Thoracic aorta (tissue), 2 donors: Measurements from ENCODE around the gene HDAC9. TPM values are rescaled to one million over a fixed set of nuclear protein-coding genes. Genes with fewer than 3 reads are reported as not detected.

Experiments
- ATAC-seq: fragments of 150-250 bp; one replicate; pipeline ENCODE4 v1.8.0; 2017; ENCODE audit warnings: low read depth; ENCODE audit not compliant: insufficient number of reproducible peaks, low FRiP score
- DNase-seq: peaks from one replicate; pipeline ENCODE4 v3.0.0-alpha.2; 2020; ENCODE audit warnings: low spot score
- H3K27ac ChIP-seq, 2 donors: fragments of 200-600 bp; sonication (generic); 1 replicate in 1 of 2; 2 replicates in 1 of 2; pipeline ENCODE4 v1.5.1; 2016; ENCODE audit warnings: mild to moderate bottlenecking in 2 of 2, moderate library complexity in 2 of 2
- H3K27me3 ChIP-seq: fragments of 200-600 bp; sonication (generic); replicated peaks from 2 replicates; pipeline ENCODE4 v1.6.0; 2016; ENCODE audit warnings: mild to moderate bottlenecking; ENCODE audit not compliant: insufficient read depth
- H3K36me3 ChIP-seq: fragments of 200-600 bp; sonication (generic); one replicate; pipeline ENCODE4 v1.5.1; 2016
- H3K4me1 ChIP-seq, 2 donors: fragments of 200-600 bp; sonication (generic); 1 replicate in 1 of 2; 2 replicates in 1 of 2; pipeline versions ENCODE4 v1.5.1 to v1.6.0; 2016; ENCODE audit warnings: low read depth in 2 of 2, mild to moderate bottlenecking in 1 of 2; ENCODE audit not compliant: control insufficient read depth in 1 of 2
- H3K4me3 ChIP-seq: fragments of 200-600 bp; sonication (generic); 2 replicates; pipeline ENCODE4 v1.5.1; 2016; ENCODE audit warnings: mild to moderate bottlenecking
- H3K9me3 ChIP-seq: fragments of 200-600 bp; sonication (generic); 2 replicates; pipeline ENCODE4 v1.5.1; 2016
- total RNA-seq, 2 donors: library from RNA; depleted of rRNA; stranded (reverse); fragments of >200 nt; gene quantifications; one replicate each; pipeline versions ENCODE4 v1.1.0 to v1.2.3, GENCODE V29; 2016
- TF ChIP-seq, protein P1 (sequence below): fragments of 200-600 bp; sonication (generic); IDR thresholded peaks from one replicate; pipeline ENCODE4 v1.5.1; 2019; ENCODE audit warnings: antibody characterized with exemption

Gene HDAC9
- total RNA-seq, 2 donors from 2014 or later: 64.1 to 81.6 TPM

DNA sequence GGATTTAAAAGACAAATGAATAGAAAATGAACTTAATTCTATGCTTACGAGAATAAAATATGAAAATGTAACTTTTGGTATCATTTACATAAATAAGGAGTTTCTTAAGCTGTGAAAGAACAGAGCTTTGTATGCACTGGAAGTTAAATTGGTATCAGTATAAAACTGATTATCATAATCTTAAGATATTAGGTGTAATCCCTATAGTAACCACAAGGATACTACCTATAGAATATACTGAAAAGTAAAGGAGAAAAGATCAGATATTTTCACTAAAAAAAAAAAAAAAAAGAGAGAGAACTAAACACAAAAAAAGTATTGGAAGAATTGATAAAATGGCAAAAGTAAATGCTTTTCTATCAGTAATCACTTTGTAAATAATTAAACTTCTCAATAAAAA is 521.8 kb downstream of the HDAC9 start:
- H3K27ac ChIP-seq: no peak overlapping the region

DNA sequence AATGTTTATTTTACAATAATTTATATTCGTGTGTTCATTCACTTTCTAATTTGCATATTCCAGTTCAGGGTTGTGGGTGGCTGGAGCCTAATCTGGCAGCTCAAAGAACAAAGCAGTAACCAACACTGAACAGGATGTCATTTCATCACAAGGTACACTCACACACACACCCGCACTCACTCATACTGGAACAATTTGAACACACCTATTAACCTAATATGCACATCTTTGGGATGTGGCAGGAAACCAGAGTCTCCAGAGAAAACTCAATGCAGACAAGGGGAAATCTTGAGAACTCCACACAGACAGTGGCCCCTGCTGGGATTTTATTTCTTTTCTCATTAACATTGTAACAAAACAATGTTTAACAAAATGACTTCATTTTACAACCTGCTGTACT is 524.5 kb downstream of the HDAC9 start:
- TF ChIP-seq, protein P1, sequence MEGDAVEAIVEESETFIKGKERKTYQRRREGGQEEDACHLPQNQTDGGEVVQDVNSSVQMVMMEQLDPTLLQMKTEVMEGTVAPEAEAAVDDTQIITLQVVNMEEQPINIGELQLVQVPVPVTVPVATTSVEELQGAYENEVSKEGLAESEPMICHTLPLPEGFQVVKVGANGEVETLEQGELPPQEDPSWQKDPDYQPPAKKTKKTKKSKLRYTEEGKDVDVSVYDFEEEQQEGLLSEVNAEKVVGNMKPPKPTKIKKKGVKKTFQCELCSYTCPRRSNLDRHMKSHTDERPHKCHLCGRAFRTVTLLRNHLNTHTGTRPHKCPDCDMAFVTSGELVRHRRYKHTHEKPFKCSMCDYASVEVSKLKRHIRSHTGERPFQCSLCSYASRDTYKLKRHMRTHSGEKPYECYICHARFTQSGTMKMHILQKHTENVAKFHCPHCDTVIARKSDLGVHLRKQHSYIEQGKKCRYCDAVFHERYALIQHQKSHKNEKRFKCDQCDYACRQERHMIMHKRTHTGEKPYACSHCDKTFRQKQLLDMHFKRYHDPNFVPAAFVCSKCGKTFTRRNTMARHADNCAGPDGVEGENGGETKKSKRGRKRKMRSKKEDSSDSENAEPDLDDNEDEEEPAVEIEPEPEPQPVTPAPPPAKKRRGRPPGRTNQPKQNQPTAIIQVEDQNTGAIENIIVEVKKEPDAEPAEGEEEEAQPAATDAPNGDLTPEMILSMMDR: no peak
- DNase-seq: no peak
- Histone ChIP-seq H3K27ac (no peak overlapping the region), H3K9me3 (peaks cover 7% of the 10 kb centered on the region), H3K4me1 (peaks cover 4 to 16% of the 10 kb centered on the region in 2 donors), H3K36me3 (no peaks in the 10 kb centered on the region), H3K4me3 (no peak overlapping the region), H3K27me3 (no peaks in the 10 kb centered on the region)
- ATAC-seq: no peak

More for the DNA sequence above, 521.8 kb downstream of the HDAC9 start:
- no peaks in the 10 kb centered on the region for H3K27me3 ChIP-seq
- H3K36me3 ChIP-seq: no peaks in the 10 kb centered on the region
- peaks cover 0 to 6% of the 10 kb centered on the region in 2 donors for H3K4me1 ChIP-seq
- DNase-seq: no peak
- ATAC-seq: no peak
- H3K4me3 ChIP-seq: no peak overlapping the region
- peaks cover 7% of the 10 kb centered on the region for H3K9me3 ChIP-seq
- TF ChIP-seq, protein P1: no peak

- H3K4me1 ChIP-seq: peaks cover 4 to 15% of the 10 kb centered on the region in 2 donors
- H3K4me3 ChIP-seq: no peak overlapping the region
- H3K27ac ChIP-seq: no peak overlapping the region
- H3K27me3 ChIP-seq: no peaks in the 10 kb centered on the region
- DNase-seq (no peak), ATAC-seq (no peak)
- TF ChIP-seq, protein P1: no peak
- H3K9me3 ChIP-seq: peaks cover 7% of the 10 kb centered on the region
- H3K36me3 ChIP-seq: no peaks in the 10 kb centered on the region
These were observed 525.2 kb downstream of the HDAC9 start for GRCh38 chr7:19020711-19021110.

- DNase-seq: no peak
- Histone ChIP-seq H3K36me3 (no peaks in the 10 kb centered on the region), H3K27me3 (no peaks in the 10 kb centered on the region), H3K9me3 (no peaks in the 10 kb centered on the region), H3K27ac (no peak overlapping the region), H3K4me1 (peaks cover 4 to 15% of the 10 kb centered on the region in 2 donors), H3K4me3 (no peak overlapping the region)
- TF ChIP-seq, protein P1: no peak
- ATAC-seq: no peak
These were observed 527.9 kb downstream of the HDAC9 start for GRCh38 chr7:19023477-19023876.

- no peak for DNase-seq
- TF ChIP-seq, protein P1: no peak
- Histone ChIP-seq H3K4me3 (no peak overlapping the region), H3K4me1 (peaks cover 4 to 15% of the 10 kb centered on the region in 2 donors), H3K27me3 (no peaks in the 10 kb centered on the region), H3K36me3 (no peaks in the 10 kb centered on the region), H3K27ac (no peak overlapping the region), H3K9me3 (no peaks in the 10 kb centered on the region)
- ATAC-seq: no peak
These were observed 528.7 kb downstream of the HDAC9 start for GRCh38 chr7:19024261-19024660.
